Neural cell (in vitro differentiated cells): Measurements from ENCODE around the gene CYP27A1. TPM values are rescaled to one million over a fixed set of nuclear protein-coding genes. Genes with fewer than 3 reads are reported as not detected.

Source experiments
- H2AFZ ChIP-seq: fragments of 200-600, 300-800 bp; sonication (generic), shearing (Covaris generic); 2 replicates; pipeline ENCODE4 v1.6.0; 2014; ENCODE audit warnings: low read depth, mild to moderate bottlenecking, antibody characterized with exemption, low read length, moderate library complexity
- H3F3A ChIP-seq: fragments of 200-600 bp; shearing (Covaris generic); 2 replicates; pipeline ENCODE4 v1.6.1; 2016; ENCODE audit warnings: mild to moderate bottlenecking, moderate library complexity, mixed read lengths, antibody characterized with exemption, low read length; ENCODE audit not compliant: insufficient read depth, poor library complexity, severe bottlenecking
- H3K27ac ChIP-seq: fragments of 200-600, 300-800 bp; sonication (generic), shearing (Covaris generic); 2 replicates; pipeline ENCODE4 v1.5.1; 2014; ENCODE audit warnings: mild to moderate bottlenecking, low read length, moderate library complexity
- H3K27me3 ChIP-seq: fragments of 300-800, 200-600 bp; sonication (generic), shearing (Covaris generic); 2 replicates; pipeline ENCODE4 v1.6.0; 2014; ENCODE audit warnings: mild to moderate bottlenecking, low read depth, low read length, moderate library complexity; ENCODE audit not compliant: insufficient read depth
- H3K36me3 ChIP-seq: fragments of 300-800, 200-600 bp; sonication (generic), shearing (Covaris generic); 2 replicates; pipeline ENCODE4 v1.5.1; 2014; ENCODE audit warnings: mild to moderate bottlenecking, antibody characterized with exemption, low read length, moderate library complexity; ENCODE audit not compliant: insufficient read depth
- H3K4me2 ChIP-seq: fragments of 300-800, 200-600 bp; sonication (generic), shearing (Covaris generic); 2 replicates; pipeline ENCODE4 v1.6.0; 2014; ENCODE audit warnings: mild to moderate bottlenecking, low read length
- H3K4me3 ChIP-seq: fragments of 300-800, 200-600 bp; sonication (generic), shearing (Covaris generic); 2 replicates; pipeline ENCODE4 v1.5.1; 2014; ENCODE audit warnings: mild to moderate bottlenecking, low read length, moderate library complexity
- H3K79me2 ChIP-seq: fragments of 200-600 bp; shearing (Covaris generic); replicated peaks from 2 replicates; pipeline ENCODE4 v1.6.0; 2014; ENCODE audit warnings: mild to moderate bottlenecking, low read length, moderate library complexity; ENCODE audit not compliant: insufficient read depth
- H3K9ac ChIP-seq: fragments of 300-800, 200-600 bp; sonication (generic), shearing (Covaris generic); 2 replicates; pipeline ENCODE4 v1.6.1; 2016; ENCODE audit warnings: mild to moderate bottlenecking, low read length, mixed read lengths
- H3K9me2 ChIP-seq: fragments of 200-600 bp; shearing (Covaris generic); 2 replicates; pipeline ENCODE4 v1.6.1; 2016; ENCODE audit warnings: mild to moderate bottlenecking, low read length, mixed read lengths; ENCODE audit not compliant: insufficient read depth
- H3K9me3 ChIP-seq: fragments of 200-600, 300-800 bp; sonication (generic), shearing (Covaris generic); 2 replicates; pipeline ENCODE4 v1.6.1; 2016; ENCODE audit warnings: mild to moderate bottlenecking, mixed run types, low read length, moderate library complexity, mixed read lengths
- H4K20me1 ChIP-seq: fragments of 200-600 bp; shearing (Covaris generic); 2 replicates; pipeline ENCODE4 v1.6.1; 2016; ENCODE audit warnings: mild to moderate bottlenecking, mixed run types; ENCODE audit not compliant: insufficient read depth
- EP300 ChIP-seq: fragments of 450-650 bp; conservative IDR thresholded peaks from 2 replicates; pipeline ENCODE4 v1.6.1; 2014; ENCODE audit warnings: antibody characterized with exemption, mild to moderate bottlenecking, moderate library complexity; ENCODE audit not compliant: poor library complexity, severe bottlenecking
- EZH2 ChIP-seq: fragments of 200-600, 300-800 bp; shearing (Covaris generic), sonication (generic); IDR thresholded peaks from 2 replicates; pipeline ENCODE4 v1.6.1; 2014; ENCODE audit warnings: antibody characterized with exemption, low read length, borderline replicate concordance, mild to moderate bottlenecking; ENCODE audit not compliant: insufficient read depth, poor library complexity, severe bottlenecking
- MXI1 ChIP-seq: fragments of 450-650 bp; conservative IDR thresholded peaks from 2 replicates; pipeline ENCODE4 v1.6.1; 2014; ENCODE audit warnings: antibody characterized with exemption, mild to moderate bottlenecking; ENCODE audit not compliant: poor library complexity, severe bottlenecking
- POLR2AphosphoS5 ChIP-seq: IDR thresholded peaks from 2 replicates; pipeline ENCODE4 v1.6.1; 2012
- RAD21 ChIP-seq: fragments of 450-650 bp; conservative IDR thresholded peaks from 2 replicates; pipeline ENCODE4 v1.6.1; 2014; ENCODE audit warnings: antibody characterized with exemption, mild to moderate bottlenecking, moderate library complexity
- SMC3 ChIP-seq: fragments of 450-650 bp; conservative IDR thresholded peaks from 2 replicates; pipeline ENCODE4 v1.6.1; 2014; ENCODE audit warnings: antibody characterized with exemption, mild to moderate bottlenecking, moderate library complexity; ENCODE audit not compliant: poor library complexity
- TAF1 ChIP-seq: IDR thresholded peaks from 2 replicates; pipeline ENCODE4 v1.6.1; 2012; ENCODE audit warnings: low read depth
- polyA plus RNA-seq: library from polyadenylated mRNA; depleted of rRNA; stranded (reverse); fragments of >200 nt; gene quantifications from 2 replicates; pipeline ENCODE4 v1.2.3, GENCODE V29; 2014
- TF ChIP-seq, protein P1 (sequence below): IDR thresholded peaks from 2 replicates; pipeline ENCODE4 v1.6.1; 2012; ENCODE audit warnings: borderline replicate concordance
- TF ChIP-seq, protein P2 (sequence below): fragments of 450-650 bp; IDR thresholded peaks from 2 replicates; pipeline ENCODE4 v1.5.1; 2014; ENCODE audit warnings: antibody characterized with exemption, mild to moderate bottlenecking, moderate library complexity; ENCODE audit not compliant: poor library complexity, severe bottlenecking

The CYP27A1 gene
- polyA plus RNA-seq, 1 donor from 2014 or later: not detected

GRCh38 chr2:218745559-218746469 lies 36.1 kb upstream of the CYP27A1 start:
- Histone ChIP-seq H3K9me2 (no peaks in the 10 kb centered on the region), H2AFZ (no peak overlapping the region), H3K27ac (no peak overlapping the region), H3K9me3 (no peaks in the 10 kb centered on the region), H3K4me2 (no peak overlapping the region), H3F3A (no peaks in the 10 kb centered on the region), H3K36me3 (peaks cover 3% of the 10 kb centered on the region), H3K9ac (no peak overlapping the region), H3K27me3 (no peaks in the 10 kb centered on the region), H3K4me3 (no peak overlapping the region), H3K79me2 (no peaks in the 10 kb centered on the region), H4K20me1 (no peaks in the 10 kb centered on the region)
- TF ChIP-seq, protein P1, sequence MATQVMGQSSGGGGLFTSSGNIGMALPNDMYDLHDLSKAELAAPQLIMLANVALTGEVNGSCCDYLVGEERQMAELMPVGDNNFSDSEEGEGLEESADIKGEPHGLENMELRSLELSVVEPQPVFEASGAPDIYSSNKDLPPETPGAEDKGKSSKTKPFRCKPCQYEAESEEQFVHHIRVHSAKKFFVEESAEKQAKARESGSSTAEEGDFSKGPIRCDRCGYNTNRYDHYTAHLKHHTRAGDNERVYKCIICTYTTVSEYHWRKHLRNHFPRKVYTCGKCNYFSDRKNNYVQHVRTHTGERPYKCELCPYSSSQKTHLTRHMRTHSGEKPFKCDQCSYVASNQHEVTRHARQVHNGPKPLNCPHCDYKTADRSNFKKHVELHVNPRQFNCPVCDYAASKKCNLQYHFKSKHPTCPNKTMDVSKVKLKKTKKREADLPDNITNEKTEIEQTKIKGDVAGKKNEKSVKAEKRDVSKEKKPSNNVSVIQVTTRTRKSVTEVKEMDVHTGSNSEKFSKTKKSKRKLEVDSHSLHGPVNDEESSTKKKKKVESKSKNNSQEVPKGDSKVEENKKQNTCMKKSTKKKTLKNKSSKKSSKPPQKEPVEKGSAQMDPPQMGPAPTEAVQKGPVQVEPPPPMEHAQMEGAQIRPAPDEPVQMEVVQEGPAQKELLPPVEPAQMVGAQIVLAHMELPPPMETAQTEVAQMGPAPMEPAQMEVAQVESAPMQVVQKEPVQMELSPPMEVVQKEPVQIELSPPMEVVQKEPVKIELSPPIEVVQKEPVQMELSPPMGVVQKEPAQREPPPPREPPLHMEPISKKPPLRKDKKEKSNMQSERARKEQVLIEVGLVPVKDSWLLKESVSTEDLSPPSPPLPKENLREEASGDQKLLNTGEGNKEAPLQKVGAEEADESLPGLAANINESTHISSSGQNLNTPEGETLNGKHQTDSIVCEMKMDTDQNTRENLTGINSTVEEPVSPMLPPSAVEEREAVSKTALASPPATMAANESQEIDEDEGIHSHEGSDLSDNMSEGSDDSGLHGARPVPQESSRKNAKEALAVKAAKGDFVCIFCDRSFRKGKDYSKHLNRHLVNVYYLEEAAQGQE: no peak
- TF ChIP-seq POLR2AphosphoS5: no peak
- TF ChIP-seq, protein P2, sequence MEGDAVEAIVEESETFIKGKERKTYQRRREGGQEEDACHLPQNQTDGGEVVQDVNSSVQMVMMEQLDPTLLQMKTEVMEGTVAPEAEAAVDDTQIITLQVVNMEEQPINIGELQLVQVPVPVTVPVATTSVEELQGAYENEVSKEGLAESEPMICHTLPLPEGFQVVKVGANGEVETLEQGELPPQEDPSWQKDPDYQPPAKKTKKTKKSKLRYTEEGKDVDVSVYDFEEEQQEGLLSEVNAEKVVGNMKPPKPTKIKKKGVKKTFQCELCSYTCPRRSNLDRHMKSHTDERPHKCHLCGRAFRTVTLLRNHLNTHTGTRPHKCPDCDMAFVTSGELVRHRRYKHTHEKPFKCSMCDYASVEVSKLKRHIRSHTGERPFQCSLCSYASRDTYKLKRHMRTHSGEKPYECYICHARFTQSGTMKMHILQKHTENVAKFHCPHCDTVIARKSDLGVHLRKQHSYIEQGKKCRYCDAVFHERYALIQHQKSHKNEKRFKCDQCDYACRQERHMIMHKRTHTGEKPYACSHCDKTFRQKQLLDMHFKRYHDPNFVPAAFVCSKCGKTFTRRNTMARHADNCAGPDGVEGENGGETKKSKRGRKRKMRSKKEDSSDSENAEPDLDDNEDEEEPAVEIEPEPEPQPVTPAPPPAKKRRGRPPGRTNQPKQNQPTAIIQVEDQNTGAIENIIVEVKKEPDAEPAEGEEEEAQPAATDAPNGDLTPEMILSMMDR: no peak
- TF ChIP-seq EZH2: no peak
- no peak for TF ChIP-seq SMC3
- TF ChIP-seq MXI1: no peak
- TF ChIP-seq EP300: no peak
- no peak for TF ChIP-seq TAF1
- TF ChIP-seq RAD21: no peak

DNA sequence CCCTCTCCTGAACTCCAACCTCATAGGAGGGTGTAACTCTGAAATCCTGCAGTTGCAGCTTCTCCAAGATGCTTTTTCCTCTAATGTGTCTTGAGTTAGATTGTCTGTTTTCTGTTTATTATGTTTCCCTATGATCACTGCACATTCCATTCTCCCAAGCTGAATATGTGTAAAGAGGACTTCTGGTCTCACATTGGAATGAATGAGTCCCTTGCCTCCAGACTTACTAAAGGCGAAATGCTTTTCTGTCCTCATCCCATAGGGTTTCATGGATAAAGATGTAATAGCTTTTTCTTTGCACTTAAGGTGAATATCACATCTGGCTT lies 35.5 kb upstream of the CYP27A1 start:
- Histone ChIP-seq H3K9ac (no peak overlapping the region), H3F3A (no peaks in the 10 kb centered on the region), H3K79me2 (no peaks in the 10 kb centered on the region), H3K4me2 (no peak overlapping the region), H3K27me3 (no peaks in the 10 kb centered on the region), H3K4me3 (no peak overlapping the region), H3K9me2 (no peaks in the 10 kb centered on the region), H3K9me3 (no peaks in the 10 kb centered on the region), H3K36me3 (peaks cover 3% of the 10 kb centered on the region), H2AFZ (no peak overlapping the region), H3K27ac (no peak overlapping the region), H4K20me1 (no peaks in the 10 kb centered on the region)
- TF ChIP-seq MXI1 (no peak), RAD21 (no peak)
